ENCODE data around the gene ZNF283.

ZNF283 gene

DNA sequence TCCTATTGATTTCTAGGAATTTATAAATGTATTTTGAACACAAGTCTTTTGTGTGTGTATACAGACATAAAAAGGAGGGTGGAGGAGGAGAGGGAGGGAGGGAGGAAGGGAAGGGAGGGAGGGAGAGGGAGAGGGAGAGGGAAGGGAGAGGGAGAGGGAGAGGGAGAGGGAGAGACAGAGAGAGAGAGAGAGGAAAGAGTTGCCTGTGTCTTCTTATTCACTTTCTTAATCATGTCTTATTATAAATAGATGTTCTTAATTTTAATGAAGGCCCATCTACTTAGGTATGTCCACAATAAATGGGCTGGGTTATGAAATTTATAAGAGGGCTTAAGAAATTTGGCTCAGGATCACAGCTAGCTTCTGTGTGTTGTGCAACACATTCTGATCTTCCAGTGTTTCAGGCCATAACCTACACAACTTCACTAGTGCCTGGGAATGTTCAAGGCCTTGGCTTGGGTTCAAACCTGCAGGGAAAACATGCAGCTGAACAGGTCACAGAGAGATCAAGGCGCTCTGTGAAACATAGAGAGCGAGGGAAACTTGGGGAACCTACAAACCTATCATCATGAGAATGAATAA is 68.7 kb downstream of the ZNF283 start:
- no peak for DNase-seq (ENCODE audit: extremely low spot score)
- TF ChIP-seq, protein P1, sequence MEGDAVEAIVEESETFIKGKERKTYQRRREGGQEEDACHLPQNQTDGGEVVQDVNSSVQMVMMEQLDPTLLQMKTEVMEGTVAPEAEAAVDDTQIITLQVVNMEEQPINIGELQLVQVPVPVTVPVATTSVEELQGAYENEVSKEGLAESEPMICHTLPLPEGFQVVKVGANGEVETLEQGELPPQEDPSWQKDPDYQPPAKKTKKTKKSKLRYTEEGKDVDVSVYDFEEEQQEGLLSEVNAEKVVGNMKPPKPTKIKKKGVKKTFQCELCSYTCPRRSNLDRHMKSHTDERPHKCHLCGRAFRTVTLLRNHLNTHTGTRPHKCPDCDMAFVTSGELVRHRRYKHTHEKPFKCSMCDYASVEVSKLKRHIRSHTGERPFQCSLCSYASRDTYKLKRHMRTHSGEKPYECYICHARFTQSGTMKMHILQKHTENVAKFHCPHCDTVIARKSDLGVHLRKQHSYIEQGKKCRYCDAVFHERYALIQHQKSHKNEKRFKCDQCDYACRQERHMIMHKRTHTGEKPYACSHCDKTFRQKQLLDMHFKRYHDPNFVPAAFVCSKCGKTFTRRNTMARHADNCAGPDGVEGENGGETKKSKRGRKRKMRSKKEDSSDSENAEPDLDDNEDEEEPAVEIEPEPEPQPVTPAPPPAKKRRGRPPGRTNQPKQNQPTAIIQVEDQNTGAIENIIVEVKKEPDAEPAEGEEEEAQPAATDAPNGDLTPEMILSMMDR (IDR thresholded peaks at IDR 0.05; ENCODE audit: control extremely low read depth, extremely low read depth, low read depth, missing control alignments), result no peak
- CTCF ChIA-PET, result no interaction called here
- POLR2A ChIA-PET, result no interaction called here
